ENCODE results near the gene ARID1B.

DNA sequence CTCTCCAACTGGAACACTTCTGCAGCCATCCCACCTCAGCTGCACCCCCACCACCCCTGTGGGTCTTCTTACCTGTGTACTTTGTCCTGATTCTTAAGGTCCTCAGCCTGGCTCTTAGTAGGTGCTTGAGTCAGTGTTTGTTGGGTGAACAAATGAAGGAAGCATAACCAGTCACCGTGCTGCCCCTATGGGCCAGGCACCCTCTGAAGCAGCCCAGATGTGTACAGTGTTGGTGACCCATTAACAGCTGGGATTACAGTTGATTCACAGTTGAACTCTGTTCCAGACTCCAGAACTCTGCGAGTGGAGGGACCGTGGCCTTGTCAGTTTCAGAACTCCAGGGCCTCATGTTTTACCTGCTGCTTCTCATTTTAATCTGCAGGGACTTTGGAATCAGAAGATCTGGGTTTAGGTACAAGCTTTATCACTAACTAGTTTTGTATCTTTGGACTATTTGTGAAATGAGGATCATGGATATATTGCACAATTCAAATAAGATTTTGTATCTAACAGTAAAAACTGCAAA, 342.4 kb downstream of the ARID1B start:
- TF ChIP-seq, protein P1, sequence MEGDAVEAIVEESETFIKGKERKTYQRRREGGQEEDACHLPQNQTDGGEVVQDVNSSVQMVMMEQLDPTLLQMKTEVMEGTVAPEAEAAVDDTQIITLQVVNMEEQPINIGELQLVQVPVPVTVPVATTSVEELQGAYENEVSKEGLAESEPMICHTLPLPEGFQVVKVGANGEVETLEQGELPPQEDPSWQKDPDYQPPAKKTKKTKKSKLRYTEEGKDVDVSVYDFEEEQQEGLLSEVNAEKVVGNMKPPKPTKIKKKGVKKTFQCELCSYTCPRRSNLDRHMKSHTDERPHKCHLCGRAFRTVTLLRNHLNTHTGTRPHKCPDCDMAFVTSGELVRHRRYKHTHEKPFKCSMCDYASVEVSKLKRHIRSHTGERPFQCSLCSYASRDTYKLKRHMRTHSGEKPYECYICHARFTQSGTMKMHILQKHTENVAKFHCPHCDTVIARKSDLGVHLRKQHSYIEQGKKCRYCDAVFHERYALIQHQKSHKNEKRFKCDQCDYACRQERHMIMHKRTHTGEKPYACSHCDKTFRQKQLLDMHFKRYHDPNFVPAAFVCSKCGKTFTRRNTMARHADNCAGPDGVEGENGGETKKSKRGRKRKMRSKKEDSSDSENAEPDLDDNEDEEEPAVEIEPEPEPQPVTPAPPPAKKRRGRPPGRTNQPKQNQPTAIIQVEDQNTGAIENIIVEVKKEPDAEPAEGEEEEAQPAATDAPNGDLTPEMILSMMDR (conservative IDR thresholded peaks at IDR 0.05; ENCODE audit: low read depth, low read length): no peak
- no peak for TF ChIP-seq EZH2 (IDR thresholded peaks at IDR 0.05; ENCODE audit: low read length, unreplicated experiment)
- no peak for TF ChIP-seq EZH2phosphoT487 (IDR thresholded peaks at IDR 0.05; ENCODE audit: borderline replicate concordance, low read length)
